WTC11 (cell line): Measurements from ENCODE around the gene DENND1C. TPM values are rescaled to one million over a fixed set of nuclear protein-coding genes. Genes with fewer than 3 reads are reported as not detected.

Experiments used
- ATAC-seq: fragments of 200-7000 bp; cut with Tn5 transposase; 2 replicates; pipeline ENCODE4 v1.10.0; 2021; ENCODE audit warnings: mild to moderate bottlenecking, moderate library complexity
- CTCF ChIA-PET: fragments of 300-600 bp; sonication (Branson Sonifier 250); formaldehyde crosslinking; loops from one replicate; lab custom pipeline; 2021; ENCODE audit warnings: antibody characterized with exemption; lab: Charles Lee
- POLR2A ChIA-PET: fragments of 350-600 bp; sonication (Branson Sonifier 250); formaldehyde crosslinking; loops from one replicate; lab custom pipeline; 2021; ENCODE audit warnings: antibody characterized with exemption; lab: Charles Lee
- DNase-seq: peaks from one replicate; pipeline ENCODE4 v3.0.0; 2021; ENCODE audit warnings: low spot score
- H3K27ac Mint-ChIP-seq: 2 replicates; pipeline ENCODE4 v1.8.0; 2021; ENCODE audit warnings: mixed read lengths
- H3K27me3 Mint-ChIP-seq: 2 replicates; pipeline ENCODE4 v1.8.0; 2021; ENCODE audit warnings: low read depth, mild to moderate bottlenecking, moderate library complexity, mixed read lengths
- H3K36me3 Mint-ChIP-seq: 2 replicates; pipeline ENCODE4 v1.8.0; 2021; ENCODE audit warnings: mixed read lengths
- H3K4me1 Mint-ChIP-seq: 2 replicates; pipeline ENCODE4 v1.8.0; 2022; ENCODE audit warnings: mixed read lengths
- H3K4me3 Mint-ChIP-seq: 2 replicates; pipeline ENCODE4 v1.8.0; 2021; ENCODE audit warnings: mild to moderate bottlenecking, moderate library complexity, mixed read lengths
- H3K9me3 Mint-ChIP-seq: 2 replicates; pipeline ENCODE4 v1.8.0; 2021; ENCODE audit warnings: mixed read lengths
- CREM ChIP-seq: sonication (generic); formaldehyde crosslinking; IDR thresholded peaks from 2 replicates; pipeline ENCODE4 v1.8.1; 2022; ENCODE audit warnings: mild to moderate bottlenecking, missing genetic modification reagents, moderate library complexity
- ETV6 ChIP-seq: sonication (generic); formaldehyde crosslinking; IDR thresholded peaks from 2 replicates; pipeline ENCODE4 v1.8.1; 2022; ENCODE audit warnings: mild to moderate bottlenecking, missing genetic modification reagents
- FOXP1 ChIP-seq: sonication (generic); formaldehyde crosslinking; IDR thresholded peaks from 2 replicates; pipeline ENCODE4 v1.8.0; 2022; ENCODE audit warnings: missing genetic modification reagents, mild to moderate bottlenecking, moderate library complexity, borderline replicate concordance
- GTF2I ChIP-seq: fragments of 250-450 bp; sonication (Bioruptor Pico); conservative IDR thresholded peaks from 2 replicates; pipeline ENCODE4 v1.4.0; 2021; ENCODE audit warnings: mild to moderate bottlenecking
- NFYB ChIP-seq: sonication (generic); formaldehyde crosslinking; conservative IDR thresholded peaks from 2 replicates; pipeline ENCODE4 v1.8.0; 2022; ENCODE audit warnings: low read depth, missing genetic modification reagents
- SOX15 ChIP-seq: fragments of 250-450 bp; sonication (Bioruptor Pico); IDR thresholded peaks from 2 replicates; pipeline ENCODE4 v1.9.0; 2021; ENCODE audit warnings: mild to moderate bottlenecking
- SP1 ChIP-seq: sonication (generic); formaldehyde crosslinking; conservative IDR thresholded peaks from 2 replicates; pipeline ENCODE4 v1.8.1; 2022; ENCODE audit warnings: missing genetic modification reagents
- ZNF121 ChIP-seq: sonication (generic); formaldehyde crosslinking; IDR thresholded peaks from 2 replicates; pipeline ENCODE4 v1.8.0; 2023; ENCODE audit warnings: missing genetic modification reagents
- ZNF138 ChIP-seq: sonication (generic); formaldehyde crosslinking; conservative IDR thresholded peaks from 2 replicates; pipeline ENCODE4 v1.8.1; 2022; ENCODE audit warnings: mild to moderate bottlenecking, moderate library complexity, missing genetic modification reagents
- total RNA-seq: library from RNA; stranded (reverse); gene quantifications from 3 replicates; pipeline ENCODE4 v1.2.3, GENCODE V29; 2021
- TF ChIP-seq, protein P1 (sequence below): sonication (generic); formaldehyde crosslinking; IDR thresholded peaks from 2 replicates; pipeline ENCODE4 v1.8.1; 2023; ENCODE audit warnings: mild to moderate bottlenecking, missing genetic modification reagents
- TF ChIP-seq, protein P2 (sequence below): sonication (generic); formaldehyde crosslinking; IDR thresholded peaks from 2 replicates; pipeline ENCODE4 v1.8.0; 2022; ENCODE audit warnings: mild to moderate bottlenecking, missing genetic modification reagents
- TF ChIP-seq, protein P3 (sequence below): sonication (generic); formaldehyde crosslinking; IDR thresholded peaks from 2 replicates; pipeline ENCODE4 v1.8.0; 2022; ENCODE audit warnings: mild to moderate bottlenecking, missing genetic modification reagents
- TF ChIP-seq, protein P4 (sequence below): sonication (generic); formaldehyde crosslinking; IDR thresholded peaks from 2 replicates; pipeline ENCODE4 v1.8.0; 2022; ENCODE audit warnings: mild to moderate bottlenecking, missing genetic modification reagents
- TF ChIP-seq, protein P5 (sequence below): fragments of 250-450 bp; sonication (Bioruptor Pico); IDR thresholded peaks from 2 replicates; pipeline ENCODE4 v1.8.0; 2021; ENCODE audit warnings: mild to moderate bottlenecking
- TF ChIP-seq, protein P6 (sequence below): fragments of 250-450 bp; sonication (Bioruptor Pico); IDR thresholded peaks from 2 replicates; pipeline ENCODE4 v2.1.2; 2022; ENCODE audit warnings: mild to moderate bottlenecking, moderate library complexity
- TF ChIP-seq, protein P7 (sequence below): sonication (generic); formaldehyde crosslinking; IDR thresholded peaks from 2 replicates; pipeline ENCODE4 v1.8.1; 2022; ENCODE audit warnings: mild to moderate bottlenecking, missing genetic modification reagents, moderate library complexity, borderline replicate concordance

Gene DENND1C
- total RNA-seq, 1 experiment from 2014 or later = 4.3 TPM

DNA sequence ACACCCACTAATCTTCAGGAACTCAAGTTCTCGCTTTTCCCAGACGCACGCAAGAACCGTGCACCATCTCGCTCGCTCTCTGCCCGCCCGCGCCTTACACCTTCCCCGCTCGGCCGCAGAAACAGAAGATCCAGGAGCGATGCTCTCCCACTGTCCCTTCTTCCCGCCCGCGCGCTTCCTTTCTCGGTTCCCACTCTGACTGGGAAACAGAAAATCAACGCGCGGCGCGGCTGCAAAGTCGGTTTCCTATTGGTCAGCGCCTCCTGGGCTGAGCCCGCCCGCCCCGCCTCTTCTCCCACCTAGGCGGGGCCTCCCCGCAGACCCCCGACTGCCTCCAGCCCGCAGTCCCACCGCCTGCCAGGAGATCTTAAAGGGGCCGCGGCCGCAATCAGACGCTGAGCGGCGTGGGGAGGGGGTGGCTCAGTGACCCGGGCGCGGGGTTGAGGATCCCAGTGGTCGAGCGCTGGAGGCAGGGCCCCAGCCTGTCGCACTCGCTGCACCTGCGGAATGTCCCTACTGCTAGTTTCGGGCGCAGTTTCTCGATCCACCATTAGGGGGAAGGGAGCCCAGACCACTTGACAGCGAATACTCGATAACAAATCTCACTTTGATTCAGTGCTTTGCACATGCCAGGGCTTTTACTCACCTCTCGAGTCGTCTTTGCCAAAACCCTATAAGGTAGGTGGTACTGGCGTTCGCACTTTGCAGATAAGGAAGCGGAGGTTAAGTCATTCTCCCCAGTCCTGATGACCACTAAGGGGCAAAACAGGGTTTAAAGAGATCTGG lies 21.3 kb downstream of the DENND1C start (continued):
- 0 out of 2 replicates have a peak, but pooled peaks have one; percentile 35 for TF ChIP-seq ETV6 (CRISPR knock-in tag)
- TF ChIP-seq, protein P1, sequence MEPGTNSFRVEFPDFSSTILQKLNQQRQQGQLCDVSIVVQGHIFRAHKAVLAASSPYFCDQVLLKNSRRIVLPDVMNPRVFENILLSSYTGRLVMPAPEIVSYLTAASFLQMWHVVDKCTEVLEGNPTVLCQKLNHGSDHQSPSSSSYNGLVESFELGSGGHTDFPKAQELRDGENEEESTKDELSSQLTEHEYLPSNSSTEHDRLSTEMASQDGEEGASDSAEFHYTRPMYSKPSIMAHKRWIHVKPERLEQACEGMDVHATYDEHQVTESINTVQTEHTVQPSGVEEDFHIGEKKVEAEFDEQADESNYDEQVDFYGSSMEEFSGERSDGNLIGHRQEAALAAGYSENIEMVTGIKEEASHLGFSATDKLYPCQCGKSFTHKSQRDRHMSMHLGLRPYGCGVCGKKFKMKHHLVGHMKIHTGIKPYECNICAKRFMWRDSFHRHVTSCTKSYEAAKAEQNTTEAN (CRISPR knock-in tag) = no peak
- TF ChIP-seq, protein P2, sequence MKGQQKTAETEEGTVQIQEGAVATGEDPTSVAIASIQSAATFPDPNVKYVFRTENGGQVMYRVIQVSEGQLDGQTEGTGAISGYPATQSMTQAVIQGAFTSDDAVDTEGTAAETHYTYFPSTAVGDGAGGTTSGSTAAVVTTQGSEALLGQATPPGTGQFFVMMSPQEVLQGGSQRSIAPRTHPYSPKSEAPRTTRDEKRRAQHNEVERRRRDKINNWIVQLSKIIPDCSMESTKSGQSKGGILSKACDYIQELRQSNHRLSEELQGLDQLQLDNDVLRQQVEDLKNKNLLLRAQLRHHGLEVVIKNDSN = 0 out of 2 replicates have a peak, but pooled peaks have one; percentile 25
- TF ChIP-seq NFYB (CRISPR knock-in tag) = peak; percentile 55; the same call in 1 of the 2 replicates
- TF ChIP-seq, protein P3, sequence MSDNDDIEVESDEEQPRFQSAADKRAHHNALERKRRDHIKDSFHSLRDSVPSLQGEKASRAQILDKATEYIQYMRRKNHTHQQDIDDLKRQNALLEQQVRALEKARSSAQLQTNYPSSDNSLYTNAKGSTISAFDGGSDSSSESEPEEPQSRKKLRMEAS = peak; percentile 74
- TF ChIP-seq SP1 = peak; percentile 79
- no peak for TF ChIP-seq ZNF138 (CRISPR knock-in tag)
- TF ChIP-seq FOXP1 (CRISPR knock-in tag) = no peak

DNA sequence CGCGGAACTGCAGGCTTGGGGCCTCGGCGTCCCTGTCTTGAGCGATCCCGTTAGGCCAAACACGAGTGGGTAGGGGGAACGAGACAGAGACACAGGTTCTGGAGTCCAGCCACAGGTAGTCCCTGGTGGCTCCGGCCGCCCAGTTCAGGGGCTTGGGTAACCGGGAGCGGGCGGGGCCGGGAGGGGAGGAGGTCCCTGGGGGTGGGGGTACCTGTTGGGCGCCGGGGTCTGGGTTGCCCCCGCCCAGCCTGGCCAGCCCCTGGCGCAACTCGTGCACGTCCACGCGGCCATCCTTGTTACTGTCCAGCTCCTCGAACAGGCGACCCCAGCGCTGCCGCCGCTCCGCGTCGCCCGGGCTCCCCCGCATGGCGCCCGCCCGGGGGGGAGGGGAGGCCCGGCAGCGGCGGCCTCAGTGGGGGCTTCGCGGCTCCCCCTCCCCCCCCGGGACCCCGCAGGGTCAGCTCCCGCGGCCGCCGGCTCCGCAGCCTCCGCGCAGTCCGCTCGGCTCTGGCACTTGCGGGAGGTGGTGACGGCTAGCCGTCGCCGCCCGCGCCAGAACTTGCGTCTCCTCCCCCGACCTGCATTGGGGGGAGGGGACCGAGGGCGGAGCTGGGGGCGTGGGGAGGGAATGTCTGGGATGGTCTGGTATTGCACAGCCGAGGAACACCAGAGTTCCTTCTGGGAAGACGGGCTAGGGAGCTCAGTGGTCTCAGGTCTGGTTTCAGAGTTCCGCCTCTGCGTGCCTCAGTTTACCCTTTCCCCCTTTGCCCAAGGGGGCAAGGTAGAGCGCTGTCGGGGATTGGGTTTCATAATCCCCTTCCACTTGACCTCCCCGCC lies 22.1 kb downstream of the DENND1C start, which contains the start of gene SLC25A23:
SLC25A23 (minus strand) TSS at position 531 of the 837 bp plus-strand sequence; CDS start at position 367, 164 bp downstream.
- DNase-seq = peak; percentile 79
- CTCF ChIA-PET = interaction anchor here (1.3 to 1.9 kb wide), 2 partner anchors 17 to 35 kb away, joined by 4 to 10 read pairs; partner anchors contain the start of gene KHSRP
- H3K4me3 Mint-ChIP-seq = peak within 1 kb of the TSS; percentile 98

DNA sequence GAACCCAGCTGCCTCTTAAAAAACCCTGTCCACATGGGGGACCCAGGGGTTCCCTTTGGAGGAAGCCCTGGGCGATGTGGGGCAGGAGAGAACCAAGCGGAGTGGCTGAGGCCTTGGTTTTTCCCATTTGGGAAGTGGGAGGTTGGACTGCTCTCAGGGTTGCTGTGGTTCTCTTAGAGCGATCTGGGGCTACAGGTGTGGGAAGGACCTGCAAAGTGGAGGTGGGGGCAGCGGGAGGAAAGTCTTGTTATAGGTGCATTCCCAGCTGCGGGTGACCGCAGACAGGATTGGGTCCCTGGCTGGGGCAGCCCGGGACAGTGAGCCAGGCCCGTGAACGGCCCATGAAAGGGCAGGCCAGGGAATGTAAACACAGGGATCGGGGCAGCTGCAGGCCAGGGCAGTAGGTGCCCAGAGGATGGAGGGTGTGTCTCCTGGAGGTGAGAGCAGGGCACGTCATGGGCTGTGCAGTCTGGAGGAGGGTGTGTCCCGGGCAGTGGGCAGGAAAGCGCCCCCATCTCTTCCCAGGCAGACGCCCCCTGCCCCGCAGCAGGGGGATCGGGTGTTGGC lies 22.8 kb downstream of the DENND1C start:
- H3K9me3 Mint-ChIP-seq = peaks cover 9% of the 10 kb centered on the region
- H3K27ac Mint-ChIP-seq = 0 out of 2 replicates have a peak overlapping the region, but pooled peaks have one; percentile 25
- peaks cover 25% of the 10 kb centered on the region for H3K36me3 Mint-ChIP-seq
- H3K27me3 Mint-ChIP-seq = peaks cover 13% of the 10 kb centered on the region
- DNase-seq (peak; percentile 21), ATAC-seq (no peak)
- ChIA-PET POLR2A (interaction anchor here (1.6 kb wide), 1 partner anchor 18 kb away, joined by 7 read pairs; no protein-coding TSS in a partner anchor), CTCF (interaction anchor here (1.3 to 1.9 kb wide), 2 partner anchors 17 to 34 kb away, joined by 4 to 10 read pairs; partner anchors contain the start of gene KHSRP)
- H3K4me3 Mint-ChIP-seq = peak overlapping the region; percentile 89
- H3K4me1 Mint-ChIP-seq = peaks cover 12% of the 10 kb centered on the region
- TF ChIP-seq SOX15 (CRISPR knock-in tag) (no peak), CREM (CRISPR knock-in tag) (no peak), GTF2I (CRISPR knock-in tag) (peak; percentile 80; the same call in 1 of the 2 replicates), ZNF121 (CRISPR knock-in tag) (peak; percentile 100)
- TF ChIP-seq, protein P4, sequence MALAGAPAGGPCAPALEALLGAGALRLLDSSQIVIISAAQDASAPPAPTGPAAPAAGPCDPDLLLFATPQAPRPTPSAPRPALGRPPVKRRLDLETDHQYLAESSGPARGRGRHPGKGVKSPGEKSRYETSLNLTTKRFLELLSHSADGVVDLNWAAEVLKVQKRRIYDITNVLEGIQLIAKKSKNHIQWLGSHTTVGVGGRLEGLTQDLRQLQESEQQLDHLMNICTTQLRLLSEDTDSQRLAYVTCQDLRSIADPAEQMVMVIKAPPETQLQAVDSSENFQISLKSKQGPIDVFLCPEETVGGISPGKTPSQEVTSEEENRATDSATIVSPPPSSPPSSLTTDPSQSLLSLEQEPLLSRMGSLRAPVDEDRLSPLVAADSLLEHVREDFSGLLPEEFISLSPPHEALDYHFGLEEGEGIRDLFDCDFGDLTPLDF (CRISPR knock-in tag) = no peak
- TF ChIP-seq, protein P5, sequence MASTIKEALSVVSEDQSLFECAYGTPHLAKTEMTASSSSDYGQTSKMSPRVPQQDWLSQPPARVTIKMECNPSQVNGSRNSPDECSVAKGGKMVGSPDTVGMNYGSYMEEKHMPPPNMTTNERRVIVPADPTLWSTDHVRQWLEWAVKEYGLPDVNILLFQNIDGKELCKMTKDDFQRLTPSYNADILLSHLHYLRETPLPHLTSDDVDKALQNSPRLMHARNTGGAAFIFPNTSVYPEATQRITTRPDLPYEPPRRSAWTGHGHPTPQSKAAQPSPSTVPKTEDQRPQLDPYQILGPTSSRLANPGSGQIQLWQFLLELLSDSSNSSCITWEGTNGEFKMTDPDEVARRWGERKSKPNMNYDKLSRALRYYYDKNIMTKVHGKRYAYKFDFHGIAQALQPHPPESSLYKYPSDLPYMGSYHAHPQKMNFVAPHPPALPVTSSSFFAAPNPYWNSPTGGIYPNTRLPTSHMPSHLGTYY = no peak
- TF ChIP-seq, protein P6, sequence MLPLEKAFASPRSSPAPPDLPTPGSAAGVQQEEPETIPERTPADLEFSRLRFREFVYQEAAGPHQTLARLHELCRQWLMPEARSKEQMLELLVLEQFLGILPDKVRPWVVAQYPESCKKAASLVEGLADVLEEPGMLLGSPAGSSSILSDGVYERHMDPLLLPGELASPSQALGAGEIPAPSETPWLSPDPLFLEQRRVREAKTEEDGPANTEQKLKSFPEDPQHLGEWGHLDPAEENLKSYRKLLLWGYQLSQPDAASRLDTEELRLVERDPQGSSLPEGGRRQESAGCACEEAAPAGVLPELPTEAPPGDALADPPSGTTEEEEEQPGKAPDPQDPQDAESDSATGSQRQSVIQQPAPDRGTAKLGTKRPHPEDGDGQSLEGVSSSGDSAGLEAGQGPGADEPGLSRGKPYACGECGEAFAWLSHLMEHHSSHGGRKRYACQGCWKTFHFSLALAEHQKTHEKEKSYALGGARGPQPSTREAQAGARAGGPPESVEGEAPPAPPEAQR (CRISPR knock-in tag) = no peak
- TF ChIP-seq, protein P7, sequence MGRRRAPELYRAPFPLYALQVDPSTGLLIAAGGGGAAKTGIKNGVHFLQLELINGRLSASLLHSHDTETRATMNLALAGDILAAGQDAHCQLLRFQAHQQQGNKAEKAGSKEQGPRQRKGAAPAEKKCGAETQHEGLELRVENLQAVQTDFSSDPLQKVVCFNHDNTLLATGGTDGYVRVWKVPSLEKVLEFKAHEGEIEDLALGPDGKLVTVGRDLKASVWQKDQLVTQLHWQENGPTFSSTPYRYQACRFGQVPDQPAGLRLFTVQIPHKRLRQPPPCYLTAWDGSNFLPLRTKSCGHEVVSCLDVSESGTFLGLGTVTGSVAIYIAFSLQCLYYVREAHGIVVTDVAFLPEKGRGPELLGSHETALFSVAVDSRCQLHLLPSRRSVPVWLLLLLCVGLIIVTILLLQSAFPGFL (CRISPR knock-in tag) = no peak

More for the DNA sequence above, 22.1 kb downstream of the DENND1C start, which contains the start of gene SLC25A23:
- H3K27me3 Mint-ChIP-seq = peaks cover 13% of the 10 kb centered on the region
- POLR2A ChIA-PET = interaction anchor here (0.6 to 1.6 kb wide), 2 partner anchors 17 to 440 kb away, joined by 7 to 13 read pairs; no protein-coding TSS in a partner anchor
- TF ChIP-seq SP1 = peak; percentile 9; the same call in 1 of the 2 replicates
- TF ChIP-seq, protein P7 (CRISPR knock-in tag) = no peak
- peaks cover 13% of the 10 kb centered on the region for H3K4me1 Mint-ChIP-seq
- 0 out of 2 replicates have a peak, but pooled peaks cover 4% of the 10 kb centered on the region for H3K9me3 Mint-ChIP-seq
- peak; percentile 43 for ATAC-seq
- peak within 1 kb of the TSS; percentile 99 for H3K27ac Mint-ChIP-seq
- H3K36me3 Mint-ChIP-seq = peaks cover 18% of the 10 kb centered on the region
